ENCODE results near the gene ADGRE1. TPM values are rescaled to one million over a fixed set of nuclear protein-coding genes. Genes with fewer than 3 reads are reported as not detected.

ADGRE1 gene
- total RNA-seq, 1 donor from 2014 or later, result not detected

- Histone ChIP-seq H3F3A (ENCODE audit: low read depth) (no peaks in the 10 kb centered on the region), H3K4me2 (no peak overlapping the region), H3K4me1 (no peaks in the 10 kb centered on the region), H2AFZ (replicated peaks) (no peak overlapping the region), H3K9ac (no peak overlapping the region), H3K79me2 (ENCODE audit: low read depth) (no peaks in the 10 kb centered on the region), H4K20me1 (ENCODE audit: low read depth) (no peaks in the 10 kb centered on the region), H3K27ac (no peak overlapping the region), H3K27me3 (no peaks in the 10 kb centered on the region), H3K9me3 (ENCODE audit: low read depth) (peaks cover 2% of the 10 kb centered on the region), H3K36me3 (no peaks in the 10 kb centered on the region), H3K4me3 (no peak overlapping the region)
- Mint-ChIP-seq H3K27ac (no peak overlapping the region), H3K36me3 (no peaks in the 10 kb centered on the region), H3K9me3 (peaks cover 31% of the 10 kb centered on the region), H3K4me3 (no peak overlapping the region), H3K27me3 (ENCODE audit: insufficient read depth, low read depth) (no peaks in the 10 kb centered on the region), H3K4me1 (no peaks in the 10 kb centered on the region)
- TF ChIP-seq CTCF (IDR thresholded peaks at IDR 0.05), result no peak
- no peak for TF ChIP-seq EZH2 (IDR thresholded peaks at IDR 0.05)
- no peak for TF ChIP-seq EZH2phosphoT487 (IDR thresholded peaks at IDR 0.05)
- DNase-seq (ENCODE audit: low spot score), result no peak
Measured at GRCh38 chr19:6925801-6926751, 38.7 kb downstream of the ADGRE1 start.

- peaks cover 41% of the 10 kb centered on the region for H3K9me3 Mint-ChIP-seq
- TF ChIP-seq EZH2phosphoT487 (IDR thresholded peaks at IDR 0.05) (no peak), CTCF (IDR thresholded peaks at IDR 0.05) (no peak), EZH2 (IDR thresholded peaks at IDR 0.05) (no peak)
Measured at GRCh38 chr19:6930190-6930589, 42.8 kb downstream of the ADGRE1 start.

GRCh38 chr19:6935069-6935468 is 47.7 kb downstream of the ADGRE1 start:
- Histone ChIP-seq H3F3A (ENCODE audit: low read depth) (no peaks in the 10 kb centered on the region), H3K9me3 (ENCODE audit: low read depth) (peaks cover 12% of the 10 kb centered on the region), H3K27ac (no peak overlapping the region), H3K9ac (no peak overlapping the region), H3K79me2 (ENCODE audit: low read depth) (no peaks in the 10 kb centered on the region), H3K4me1 (no peaks in the 10 kb centered on the region), H3K36me3 (no peaks in the 10 kb centered on the region), H3K27me3 (no peaks in the 10 kb centered on the region), H2AFZ (replicated peaks) (no peak overlapping the region), H3K4me2 (no peak overlapping the region), H3K4me3 (no peak overlapping the region), H4K20me1 (ENCODE audit: low read depth) (no peaks in the 10 kb centered on the region)
- Mint-ChIP-seq H3K27ac (no peak overlapping the region), H3K27me3 (ENCODE audit: insufficient read depth, low read depth) (peaks cover 3% of the 10 kb centered on the region), H3K4me3 (no peak overlapping the region), H3K36me3 (no peaks in the 10 kb centered on the region), H3K4me1 (no peaks in the 10 kb centered on the region), H3K9me3 (peaks cover 28% of the 10 kb centered on the region)
- no peak for DNase-seq (ENCODE audit: low spot score)
- TF ChIP-seq EZH2phosphoT487 (IDR thresholded peaks at IDR 0.05), result no peak
- no peak for TF ChIP-seq EZH2 (IDR thresholded peaks at IDR 0.05)
- TF ChIP-seq CTCF (IDR thresholded peaks at IDR 0.05), result no peak

More at GRCh38 chr19:6930190-6930589, 42.8 kb downstream of the ADGRE1 start:
- Histone ChIP-seq H3K4me2 (no peak overlapping the region), H3K4me3 (no peak overlapping the region), H3K4me1 (no peaks in the 10 kb centered on the region), H3K9ac (no peak overlapping the region), H3K27ac (no peak overlapping the region), H3F3A (ENCODE audit: low read depth) (no peaks in the 10 kb centered on the region), H3K27me3 (no peaks in the 10 kb centered on the region), H4K20me1 (ENCODE audit: low read depth) (no peaks in the 10 kb centered on the region), H3K9me3 (ENCODE audit: low read depth) (peaks cover 9% of the 10 kb centered on the region), H3K36me3 (no peaks in the 10 kb centered on the region), H2AFZ (replicated peaks) (no peak overlapping the region), H3K79me2 (ENCODE audit: low read depth) (no peaks in the 10 kb centered on the region)
- H3K27ac Mint-ChIP-seq, result no peak overlapping the region
- no peak overlapping the region for H3K4me3 Mint-ChIP-seq
- no peak for DNase-seq (ENCODE audit: low spot score)
- H3K36me3 Mint-ChIP-seq, result no peaks in the 10 kb centered on the region
- no peaks in the 10 kb centered on the region for H3K4me1 Mint-ChIP-seq
- peaks cover 3% of the 10 kb centered on the region for H3K27me3 Mint-ChIP-seq (ENCODE audit: insufficient read depth, low read depth)

Measured in neural progenitor cell (in vitro differentiated cells).